Middle frontal gyrus (tissue), 1 donor: Measurements from ENCODE around the gene PPP4C.

Source experiments
- DNase-seq: peaks from one replicate; pipeline ENCODE4 v3.0.0-alpha.2; 2015; ENCODE audit warnings: low spot score; ENCODE audit errors: extremely low spot score

The PPP4C gene

DNA sequence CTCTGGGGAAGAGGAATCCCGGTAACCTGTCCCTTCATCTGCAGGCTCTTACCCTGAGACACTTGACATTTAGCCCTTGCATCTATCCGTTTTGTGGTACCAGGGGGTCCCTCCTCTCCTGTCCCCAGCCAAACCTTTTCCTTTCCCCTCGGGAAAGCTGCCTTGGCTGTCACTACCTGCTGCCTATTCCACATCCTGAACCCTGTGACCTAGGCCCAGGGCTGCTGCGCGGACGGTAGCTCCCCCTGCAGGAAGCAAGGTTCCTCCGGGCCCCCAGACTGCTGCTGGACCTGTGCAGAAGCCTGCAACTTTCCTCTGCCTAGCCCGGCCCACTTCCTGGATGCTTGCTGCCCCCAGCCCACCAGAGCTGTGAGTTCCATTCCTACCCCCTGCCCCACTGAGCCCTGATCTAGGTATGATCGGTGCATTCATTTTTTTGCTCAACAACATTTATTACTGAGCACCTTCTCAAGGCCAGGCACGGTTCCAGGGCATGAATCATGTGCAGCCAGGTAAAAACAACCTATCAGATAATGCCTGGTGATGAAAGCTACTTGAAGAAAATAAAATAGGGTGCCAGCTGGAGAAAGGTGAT lies 20.7 kb upstream of the PPP4C start:
- DNase-seq = no peak

DNA sequence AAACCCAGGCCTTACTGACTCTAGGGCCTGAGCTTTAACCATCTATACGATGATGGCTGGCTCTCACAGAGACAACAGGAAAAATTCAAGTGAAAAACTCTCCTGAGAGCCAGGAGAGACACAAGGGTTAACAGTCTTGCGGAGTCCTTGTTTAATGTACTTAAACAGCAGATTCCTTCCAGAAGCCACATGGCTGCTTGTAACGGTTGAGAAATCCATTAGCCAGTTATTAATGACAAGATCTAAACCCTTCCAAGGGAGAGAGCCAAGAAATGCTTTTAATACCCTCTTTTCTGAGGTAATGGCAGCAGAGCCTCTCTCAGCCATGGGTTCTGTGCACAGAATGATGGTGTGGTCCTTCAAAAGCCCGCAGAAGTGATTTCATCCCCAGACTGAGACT lies 15.4 kb upstream of the PPP4C start:
- DNase-seq = no peak

DNA sequence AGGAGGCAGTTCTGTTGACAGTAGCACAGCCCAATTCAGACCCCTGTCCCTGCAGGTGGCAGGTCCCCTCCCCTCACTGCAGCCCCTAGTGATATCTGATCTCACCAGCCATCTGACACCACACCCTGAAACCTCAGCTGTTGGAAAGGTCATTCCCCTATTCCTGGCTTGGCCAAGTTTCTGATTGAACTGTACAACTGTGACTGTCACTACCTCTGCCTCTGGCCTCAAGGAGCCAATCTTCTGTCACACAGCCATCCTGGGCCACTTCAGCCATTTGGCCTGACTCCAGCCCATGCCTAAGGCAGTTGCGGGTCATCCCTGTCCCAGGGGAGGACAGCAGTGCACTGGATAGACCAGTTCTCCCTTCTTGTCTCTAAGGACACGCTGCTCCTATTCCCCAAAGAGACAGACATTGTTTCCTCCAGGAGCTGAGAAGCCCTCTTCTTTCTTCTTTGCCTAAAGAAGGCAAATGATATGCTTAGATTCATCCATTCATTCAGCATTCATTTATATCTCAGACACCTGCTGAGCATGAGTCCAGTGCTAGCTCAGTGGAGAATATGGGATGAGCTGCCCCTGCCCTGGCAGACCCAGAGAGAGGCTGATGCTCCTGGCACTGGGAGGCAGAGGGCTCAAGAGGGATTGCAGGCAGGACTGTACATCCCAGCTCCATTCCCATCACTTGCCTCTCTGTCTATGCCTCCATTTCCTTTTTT lies 14.8 kb upstream of the PPP4C start:
- DNase-seq = no peak

DNA sequence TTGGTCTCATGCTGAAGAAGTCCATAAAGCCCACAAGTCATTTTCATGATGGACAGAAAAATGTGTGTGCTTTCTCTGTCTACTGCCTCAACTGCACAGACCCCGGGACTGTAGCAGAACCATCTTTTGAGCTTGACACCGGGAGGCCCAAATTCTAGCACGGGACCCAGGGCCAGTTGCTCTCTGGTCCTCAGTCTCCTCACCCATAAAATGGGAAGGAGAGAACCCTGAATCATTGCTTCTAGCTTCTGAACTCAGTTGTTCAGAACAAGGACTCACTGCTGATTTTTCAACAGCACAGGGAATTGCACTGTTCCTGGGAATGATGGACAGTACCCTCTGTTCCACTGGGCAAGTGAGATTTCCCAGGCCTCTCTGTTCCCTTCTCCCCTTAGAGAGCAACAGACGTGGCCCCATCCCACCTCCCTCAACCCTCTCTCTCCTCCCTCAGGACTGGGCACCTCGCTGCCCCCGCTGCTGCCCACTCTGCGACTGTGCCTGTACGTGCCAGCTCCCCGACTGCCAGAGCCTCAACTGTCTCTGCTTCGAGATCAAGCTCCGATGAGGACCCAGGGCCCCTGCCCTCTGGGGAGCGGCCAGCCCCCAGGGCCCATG lies 12.4 kb upstream of the PPP4C start:
- no peak for DNase-seq

DNA sequence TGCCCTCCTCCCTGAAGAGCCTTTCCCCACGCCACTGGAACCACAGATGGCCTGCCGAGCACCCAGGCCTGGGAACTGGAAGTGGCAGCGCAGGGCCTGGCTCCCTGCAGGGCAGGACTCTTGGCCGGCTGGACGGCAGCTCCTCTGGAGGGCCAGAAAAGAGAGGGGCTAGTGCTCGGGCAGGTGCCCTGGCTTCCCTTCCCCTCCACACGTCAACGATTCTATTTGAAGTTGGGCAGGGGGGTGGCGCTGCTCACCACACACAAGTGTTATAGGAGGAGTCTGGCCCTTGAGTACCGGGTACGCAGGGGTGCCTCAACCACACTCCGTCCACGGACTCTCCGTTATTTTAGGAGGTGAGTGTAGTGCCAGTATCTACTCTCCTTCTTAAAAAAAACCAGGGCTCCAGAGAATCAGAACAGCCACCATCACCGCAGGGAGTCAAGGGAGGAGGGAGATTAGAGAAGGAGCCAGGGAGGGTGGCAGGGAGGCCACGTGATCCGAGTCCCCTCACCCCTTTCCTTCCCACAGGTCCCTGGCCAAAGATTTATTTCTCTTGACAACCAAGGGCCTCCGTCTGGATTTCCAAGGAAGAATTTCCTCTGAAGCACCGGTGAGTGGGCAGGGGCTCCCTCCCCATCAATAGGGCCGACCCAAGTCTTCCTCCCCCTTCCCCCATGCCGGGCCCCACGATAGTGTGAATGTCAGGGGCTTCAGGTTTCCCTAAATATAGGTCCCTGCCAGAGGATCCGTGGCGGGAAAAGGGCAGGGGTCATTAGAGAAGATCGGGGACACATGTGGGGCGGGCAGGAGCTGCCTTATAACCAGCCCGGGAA lies 11.7 kb upstream of the PPP4C start:
- DNase-seq = peak; percentile 46

DNA sequence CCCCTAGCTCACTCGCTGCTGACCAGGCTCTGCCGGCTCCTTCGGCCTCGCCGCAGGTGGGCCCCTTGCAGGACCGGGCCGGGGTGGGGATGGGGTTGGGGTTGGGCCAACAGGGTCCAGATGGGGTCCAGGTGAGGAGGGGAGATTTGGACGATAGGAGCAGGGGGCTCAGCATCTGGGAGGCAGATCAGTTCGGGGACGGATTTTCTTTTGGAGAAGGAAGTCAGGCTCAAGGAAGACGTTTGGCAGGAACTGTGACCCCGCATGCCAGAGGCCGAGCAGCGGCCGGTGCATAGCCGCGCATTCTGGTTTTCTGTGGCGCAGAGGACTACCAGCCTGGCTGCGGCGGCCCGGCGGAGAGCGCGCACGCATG lies 11.1 kb upstream of the PPP4C start:
- no peak for DNase-seq

DNA sequence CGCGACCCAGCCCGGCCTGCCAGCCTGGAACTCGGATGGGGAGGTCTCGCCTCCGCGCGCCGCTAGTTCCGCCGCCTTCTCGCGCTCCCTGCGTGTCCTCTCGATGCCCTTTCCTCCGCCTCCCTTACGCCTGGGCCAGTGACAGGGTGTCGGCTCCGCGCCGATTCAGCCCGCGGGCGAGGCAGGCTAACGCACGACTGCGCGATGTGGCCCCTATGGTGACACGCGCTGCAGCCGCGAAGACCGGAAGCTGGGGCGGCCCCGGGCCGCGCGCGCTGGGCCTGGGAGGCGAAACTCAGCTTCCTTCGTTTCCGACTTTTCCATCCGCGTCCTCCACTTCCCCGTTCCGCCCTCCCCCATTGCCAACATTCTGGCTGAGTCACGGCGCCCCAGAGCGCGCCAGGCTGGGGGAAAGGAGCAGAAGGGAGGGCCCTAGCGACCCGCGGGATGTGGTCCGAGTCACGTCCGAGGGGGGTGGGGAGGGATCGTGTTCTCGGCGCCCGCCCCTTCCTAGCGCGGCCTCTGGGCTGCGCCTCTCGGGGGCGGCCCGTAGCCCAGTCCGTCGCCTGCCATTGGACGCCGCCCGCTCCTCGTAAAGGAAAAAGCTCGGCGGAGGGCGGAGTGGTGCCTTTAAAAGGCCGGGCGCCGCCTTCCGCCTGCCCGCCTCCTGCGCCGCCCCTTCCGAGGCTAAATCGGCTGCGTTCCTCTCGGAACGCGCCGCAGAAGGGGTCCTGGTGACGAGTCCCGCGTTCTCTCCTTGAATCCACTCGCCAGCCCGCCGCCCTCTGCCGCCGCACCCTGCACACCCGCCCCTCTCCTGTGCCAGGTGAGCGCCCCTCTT lies 10.5 kb upstream of the PPP4C start, which contains the start of gene ALDOA:
TSS of gene ALDOA (plus strand) at position 659 of the 841 bp plus-strand sequence. CDS start 1,138 bp downstream, outside the sequence.
- peak; percentile 97 for DNase-seq

DNA sequence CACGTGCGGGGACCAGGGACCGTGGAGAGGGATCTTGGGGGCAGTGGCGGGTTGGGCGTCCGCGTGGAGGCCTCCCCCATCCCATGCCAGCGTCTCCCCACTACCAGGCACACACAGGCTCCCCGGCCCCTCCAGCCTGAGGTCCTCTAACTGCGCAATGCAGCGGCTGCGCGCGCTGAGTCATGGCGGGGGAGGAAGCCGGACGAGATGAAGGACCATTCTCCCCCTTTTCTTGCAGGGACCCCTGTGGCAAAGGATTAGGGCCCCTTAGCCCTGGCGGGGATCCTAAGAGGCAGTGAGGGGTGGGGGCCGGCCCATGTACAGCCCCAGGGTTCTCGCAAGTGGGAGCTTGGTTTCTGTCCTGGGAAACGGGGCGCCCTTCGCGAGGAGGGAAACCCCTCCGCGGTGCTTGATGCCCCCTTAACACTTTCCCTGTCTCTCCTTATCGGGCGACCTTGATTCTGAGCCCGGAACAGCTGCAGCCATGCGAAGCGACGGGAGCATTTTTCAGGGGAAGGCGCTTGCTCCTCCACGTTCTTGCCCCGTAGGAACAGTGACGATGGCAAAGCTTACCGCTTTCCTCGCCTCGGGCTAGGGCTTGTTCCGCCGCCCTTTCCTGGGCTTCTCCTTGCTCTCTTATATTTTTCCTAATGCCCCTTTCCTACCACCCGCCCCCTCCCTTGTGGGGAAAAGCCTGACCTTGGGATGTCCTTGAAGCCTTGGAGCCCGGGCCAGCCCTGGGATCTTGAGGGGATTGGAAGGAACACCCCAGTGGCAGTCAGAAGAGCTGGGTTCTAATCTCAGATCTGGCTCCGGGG lies 9.6 kb upstream of the PPP4C start:
- no peak for DNase-seq

DNA sequence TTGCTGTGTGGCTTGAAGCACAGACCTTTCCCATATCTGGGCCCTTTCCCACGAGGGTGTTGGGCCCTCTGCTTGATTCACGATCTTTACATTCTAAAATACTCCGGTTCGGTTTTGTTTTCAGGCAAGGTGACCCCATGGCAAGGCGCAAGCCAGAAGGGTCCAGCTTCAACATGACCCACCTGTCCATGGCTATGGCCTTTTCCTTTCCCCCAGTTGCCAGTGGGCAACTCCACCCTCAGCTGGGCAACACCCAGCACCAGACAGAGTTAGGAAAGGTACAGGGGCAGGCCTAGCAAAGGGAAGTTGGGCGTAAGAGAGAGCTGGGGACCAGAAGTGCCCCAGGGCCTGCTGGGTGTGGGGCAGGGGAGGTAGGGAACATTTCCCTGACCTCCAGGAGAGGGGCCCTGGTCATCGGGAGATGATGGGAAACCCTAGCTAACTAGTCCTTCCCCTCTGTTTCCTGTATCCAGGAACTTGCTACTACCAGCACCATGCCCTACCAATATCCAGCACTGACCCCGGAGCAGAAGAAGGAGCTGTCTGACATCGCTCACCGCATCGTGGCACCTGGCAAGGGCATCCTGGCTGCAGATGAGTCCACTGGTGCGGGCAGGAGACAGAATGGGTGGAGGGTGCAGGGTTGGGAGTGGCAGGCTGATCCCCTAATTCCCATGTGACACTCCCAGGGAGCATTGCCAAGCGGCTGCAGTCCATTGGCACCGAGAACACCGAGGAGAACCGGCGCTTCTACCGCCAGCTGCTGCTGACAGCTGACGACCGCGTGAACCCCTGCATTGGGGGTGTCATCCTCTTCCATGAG lies 8.8 kb upstream of the PPP4C start:
- no peak for DNase-seq

DNA sequence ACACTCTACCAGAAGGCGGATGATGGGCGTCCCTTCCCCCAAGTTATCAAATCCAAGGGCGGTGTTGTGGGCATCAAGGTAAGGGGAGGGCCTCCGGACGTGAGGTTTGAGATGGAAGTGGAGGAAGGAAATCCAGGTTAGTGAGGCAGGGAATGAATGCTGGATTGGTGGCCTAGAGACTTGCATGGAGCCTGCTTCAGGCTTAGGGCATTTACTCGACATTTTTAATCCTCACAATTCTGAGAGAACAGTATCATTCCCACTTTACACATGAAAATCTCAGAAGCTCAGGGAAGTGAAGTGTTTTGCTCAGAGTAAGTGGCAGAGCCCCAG lies 8.2 kb upstream of the PPP4C start:
- DNase-seq = no peak

DNA sequence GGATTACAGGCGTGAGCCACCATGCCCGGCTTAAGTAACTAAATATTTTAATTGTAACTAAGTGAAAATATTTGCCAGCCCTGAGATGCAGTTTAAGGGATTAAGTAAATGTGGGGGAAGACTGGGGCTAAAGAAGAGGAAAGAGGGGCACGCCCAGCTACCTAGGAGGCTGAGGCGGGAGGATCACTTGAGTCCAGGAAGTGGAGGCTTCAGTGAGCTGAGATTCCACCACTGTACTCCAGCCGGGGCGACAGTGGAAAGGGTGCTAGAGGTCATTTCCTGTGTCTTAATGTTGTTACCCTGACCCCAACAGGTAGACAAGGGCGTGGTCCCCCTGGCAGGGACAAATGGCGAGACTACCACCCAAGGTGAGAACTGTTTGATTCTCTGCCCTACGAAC lies 7.5 kb upstream of the PPP4C start:
- DNase-seq = no peak

DNA sequence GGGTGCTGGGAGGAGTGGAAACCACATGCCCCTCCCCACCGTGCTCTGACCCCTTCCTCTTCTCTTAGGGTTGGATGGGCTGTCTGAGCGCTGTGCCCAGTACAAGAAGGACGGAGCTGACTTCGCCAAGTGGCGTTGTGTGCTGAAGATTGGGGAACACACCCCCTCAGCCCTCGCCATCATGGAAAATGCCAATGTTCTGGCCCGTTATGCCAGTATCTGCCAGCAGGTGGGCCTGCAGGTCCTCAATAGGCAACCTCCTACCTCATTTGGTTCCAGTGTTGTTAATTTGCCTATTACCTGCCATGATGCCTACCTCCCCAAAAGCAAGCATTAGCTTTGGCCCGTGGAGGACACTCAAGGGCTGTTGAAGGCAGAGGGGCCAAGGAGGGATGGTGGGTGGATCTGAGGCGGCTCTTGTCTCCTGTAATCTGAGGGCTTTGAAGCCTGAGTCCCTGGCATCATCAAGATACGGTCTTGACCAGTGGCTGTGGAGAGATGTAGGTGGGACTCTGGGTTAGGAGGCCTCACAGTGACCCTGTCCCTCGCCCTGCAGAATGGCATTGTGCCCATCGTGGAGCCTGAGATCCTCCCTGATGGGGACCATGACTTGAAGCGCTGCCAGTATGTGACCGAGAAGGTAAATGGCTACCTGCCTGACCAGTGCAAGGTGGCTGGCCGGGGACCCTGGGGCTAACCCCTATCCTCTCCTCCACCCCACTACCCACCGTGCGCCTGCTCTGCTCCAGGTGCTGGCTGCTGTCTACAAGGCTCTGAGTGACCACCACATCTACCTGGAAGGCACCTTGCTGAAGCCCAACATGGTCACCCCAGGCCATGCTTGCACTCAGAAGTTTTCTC lies 6.8 kb upstream of the PPP4C start:
- DNase-seq = no peak

DNA sequence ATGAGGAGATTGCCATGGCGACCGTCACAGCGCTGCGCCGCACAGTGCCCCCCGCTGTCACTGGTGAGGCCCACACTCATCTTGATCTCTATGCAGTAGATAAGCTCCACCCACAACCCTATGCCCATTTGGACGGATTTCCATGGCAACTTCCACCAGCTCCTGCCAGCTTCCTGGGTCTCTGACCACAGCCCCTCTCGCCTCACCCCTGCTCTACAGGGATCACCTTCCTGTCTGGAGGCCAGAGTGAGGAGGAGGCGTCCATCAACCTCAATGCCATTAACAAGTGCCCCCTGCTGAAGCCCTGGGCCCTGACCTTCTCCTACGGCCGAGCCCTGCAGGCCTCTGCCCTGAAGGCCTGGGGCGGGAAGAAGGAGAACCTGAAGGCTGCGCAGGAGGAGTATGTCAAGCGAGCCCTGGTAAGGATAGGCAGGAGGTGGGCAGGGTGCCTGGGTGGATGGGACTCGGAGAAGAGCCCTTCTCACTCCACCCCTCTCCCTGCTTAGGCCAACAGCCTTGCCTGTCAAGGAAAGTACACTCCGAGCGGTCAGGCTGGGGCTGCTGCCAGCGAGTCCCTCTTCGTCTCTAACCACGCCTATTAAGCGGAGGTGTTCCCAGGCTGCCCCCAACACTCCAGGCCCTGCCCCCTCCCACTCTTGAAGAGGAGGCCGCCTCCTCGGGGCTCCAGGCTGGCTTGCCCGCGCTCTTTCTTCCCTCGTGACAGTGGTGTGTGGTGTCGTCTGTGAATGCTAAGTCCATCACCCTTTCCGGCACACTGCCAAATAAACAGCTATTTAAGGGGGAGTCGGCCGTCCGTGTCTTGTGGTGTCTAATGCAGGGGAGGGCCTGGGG lies 6.0 kb upstream of the PPP4C start:
- DNase-seq = no peak

DNA sequence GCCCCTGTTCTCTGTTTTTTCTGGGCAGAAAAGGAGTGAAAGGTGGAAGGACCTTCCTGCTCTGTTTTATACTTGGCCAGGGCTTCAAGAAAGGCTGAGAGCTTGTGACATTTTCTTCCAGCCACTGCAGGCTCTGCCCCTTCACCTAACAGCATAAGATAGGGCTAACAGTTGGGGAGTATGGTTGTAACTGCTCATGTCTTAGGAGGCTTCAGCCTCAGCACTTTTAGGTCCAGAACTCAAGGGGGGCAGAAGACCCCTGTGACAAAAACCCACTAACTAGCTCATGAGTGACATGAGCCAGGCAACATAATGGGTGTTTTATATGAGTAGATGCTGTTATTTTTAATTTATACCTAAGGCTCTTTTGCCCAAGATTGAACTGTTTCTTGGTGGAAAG lies 5.3 kb upstream of the PPP4C start:
- DNase-seq = no peak

DNA sequence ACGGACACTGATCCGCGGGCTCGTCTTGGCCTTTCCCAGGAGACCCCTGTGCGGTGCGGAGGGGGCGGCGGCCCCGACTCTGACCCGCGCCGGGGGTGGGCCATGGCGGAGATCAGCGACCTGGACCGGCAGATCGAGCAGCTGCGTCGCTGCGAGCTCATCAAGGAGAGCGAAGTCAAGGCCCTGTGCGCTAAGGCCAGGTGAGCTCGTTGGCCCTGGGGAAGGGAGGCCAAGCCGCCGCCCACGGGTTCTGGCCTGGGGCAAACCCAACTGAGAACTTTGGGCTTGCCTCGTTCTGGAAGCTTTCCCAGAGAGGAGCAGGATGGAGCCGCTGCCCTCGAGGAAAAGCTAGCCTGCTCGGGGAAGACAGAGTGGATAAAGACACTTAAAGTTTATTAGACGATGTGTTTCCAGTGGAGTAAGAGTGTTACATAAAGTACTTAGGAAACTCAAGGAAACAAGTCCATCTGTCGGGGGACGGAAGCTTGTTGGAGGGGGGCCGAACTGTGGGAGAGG lies 540 bp downstream of the PPP4C start:
- no peak for DNase-seq

DNA sequence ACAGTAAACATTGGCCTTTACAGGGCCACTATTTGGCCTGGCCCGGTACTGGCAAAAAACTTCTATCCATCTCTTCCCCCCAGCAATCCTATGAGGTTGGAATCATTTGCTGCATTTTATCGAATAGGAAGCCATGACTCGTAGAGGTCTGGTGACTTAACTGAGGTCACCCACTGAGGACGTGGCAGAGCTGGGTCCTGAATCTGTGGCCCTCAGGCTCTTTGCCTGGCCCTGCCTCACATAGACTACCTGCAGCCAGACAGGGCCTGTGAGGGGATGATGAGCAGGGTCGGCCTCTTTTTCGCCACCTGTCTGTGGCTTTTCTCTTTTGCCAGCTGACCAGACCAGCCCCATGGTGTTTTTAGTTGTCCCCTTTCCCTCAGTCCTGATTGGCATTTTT lies 1.9 kb downstream of the PPP4C start:
- no peak for DNase-seq

DNA sequence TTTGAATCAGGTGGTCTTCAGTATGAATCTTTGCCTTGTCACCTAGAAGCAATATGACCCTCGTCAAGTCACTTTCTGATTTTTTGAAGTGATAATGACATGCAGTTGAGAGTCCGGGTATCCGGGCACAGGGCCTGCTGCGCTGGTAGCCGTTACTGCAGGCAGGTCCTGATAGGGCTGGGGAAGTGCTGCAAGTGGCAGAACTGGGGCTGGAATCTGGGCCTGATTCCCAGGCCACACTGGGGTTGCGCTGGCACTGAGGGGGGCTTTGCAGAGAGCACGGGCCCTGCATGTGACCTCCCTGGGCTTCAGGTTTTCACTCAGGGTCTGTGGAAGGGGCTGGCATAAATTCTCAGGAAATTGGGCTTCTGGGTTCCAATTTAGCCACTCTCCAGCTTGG lies 3.0 kb downstream of the PPP4C start:
- no peak for DNase-seq
